H1 (cell line): ENCODE measurements around the gene TGFB1. TPM values are rescaled to one million over a fixed set of nuclear protein-coding genes. Genes with fewer than 3 reads are reported as not detected.

Source experiments
- BACH1 ChIP-seq: IDR thresholded peaks from 2 replicates; pipeline ENCODE4 v1.6.1; 2012; ENCODE audit warnings: low read length, improper control_type of control experiment
- PHF8 ChIP-seq: fragments of 200-600 bp; sonication (generic); conservative IDR thresholded peaks from 2 replicates; pipeline ENCODE4 v1.7.1; 2012; ENCODE audit warnings: low read depth, mild to moderate bottlenecking, inconsistent platforms, low read length, moderate library complexity
- SIRT6 ChIP-seq: IDR thresholded peaks from one replicate; pipeline ENCODE4 v1.7.1; 2012; ENCODE audit warnings: low read length, inconsistent platforms
- SRF ChIP-seq: IDR thresholded peaks from 2 replicates; pipeline ENCODE4 v1.6.1; 2011; ENCODE audit warnings: mild to moderate bottlenecking, low read depth, low read length, moderate library complexity
- polyA plus RNA-seq, 7 experiments: library from polyadenylated mRNA; depleted of rRNA in 3 of 7; stranded (reverse) in 5 of 7; unstranded in 2 of 7; fragments of >200 nt in 5 of 7; fragments of 200-250 nt in 2 of 7; gene quantifications; 1 replicate in 5 of 7; 2 replicates in 1 of 7; 4 replicates in 1 of 7; pipeline versions ENCODE4 v1.2.1 to v1.2.3, GENCODE V29; 2011 to 2013; ENCODE audit warnings: missing spikeins in 2 of 7, mixed read lengths in 2 of 7
- total RNA-seq: library from RNA; stranded (reverse); fragmentation: NEBNext Ultra II Directional; extraction: Animal tissue kit (Norgen Biotek cat#: 25700); gene quantifications from 2 replicates; pipeline ENCODE4 v1.2.1, GENCODE V29; 2021

TGFB1 gene
- total and polyA plus RNA-seq, 2 of the 8 experiments (the other 6 are each of a cell fraction or from before 2014, with no cell fraction given) = 1.7 to 10.6 TPM

- TF ChIP-seq PHF8 = no peak
- TF ChIP-seq SRF = no peak
- TF ChIP-seq SIRT6 = no peak
- no peak for TF ChIP-seq BACH1
- TF ChIP-seq, all 59 proteins: peak for 0
These were observed 42.6 kb downstream of the TGFB1 start (continued) for GRCh38 chr19:41311072-41311471.
